PC-9 (cell line): ENCODE data around the gene SCN8A.

Source experiments
- EZH2 ChIP-seq: fragments of 200-600 bp; sonication (generic); IDR thresholded peaks from 2 replicates; pipeline ENCODE4 v1.8.0; 2017; ENCODE audit warnings: antibody characterized with exemption, low read depth
- TF ChIP-seq, protein P1 (sequence below): fragments of 200-600 bp; sonication (generic); conservative IDR thresholded peaks from 2 replicates; pipeline ENCODE4 v1.6.1; 2017; ENCODE audit warnings: mixed run types, antibody characterized with exemption, mild to moderate bottlenecking, moderate library complexity

DNA sequence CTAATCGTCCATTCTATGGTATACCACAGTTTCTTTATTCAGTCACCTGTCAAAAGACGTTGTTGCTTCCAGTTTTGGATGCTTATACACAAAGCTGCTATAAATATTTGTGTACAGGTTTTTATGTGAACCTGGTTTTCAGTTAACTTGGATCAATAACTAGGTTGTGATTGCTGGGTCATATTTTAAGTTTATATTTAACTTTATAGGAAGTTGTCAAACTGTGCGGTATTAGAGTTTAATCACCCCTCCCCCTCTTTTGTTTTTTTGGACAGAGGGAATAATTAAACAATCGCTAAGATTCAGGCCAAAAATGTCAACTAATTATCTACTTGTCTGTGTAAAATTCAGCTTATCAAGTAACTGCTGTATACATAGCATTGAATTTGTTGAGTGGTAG is 34.3 kb downstream of the SCN8A start:
- TF ChIP-seq, protein P1, sequence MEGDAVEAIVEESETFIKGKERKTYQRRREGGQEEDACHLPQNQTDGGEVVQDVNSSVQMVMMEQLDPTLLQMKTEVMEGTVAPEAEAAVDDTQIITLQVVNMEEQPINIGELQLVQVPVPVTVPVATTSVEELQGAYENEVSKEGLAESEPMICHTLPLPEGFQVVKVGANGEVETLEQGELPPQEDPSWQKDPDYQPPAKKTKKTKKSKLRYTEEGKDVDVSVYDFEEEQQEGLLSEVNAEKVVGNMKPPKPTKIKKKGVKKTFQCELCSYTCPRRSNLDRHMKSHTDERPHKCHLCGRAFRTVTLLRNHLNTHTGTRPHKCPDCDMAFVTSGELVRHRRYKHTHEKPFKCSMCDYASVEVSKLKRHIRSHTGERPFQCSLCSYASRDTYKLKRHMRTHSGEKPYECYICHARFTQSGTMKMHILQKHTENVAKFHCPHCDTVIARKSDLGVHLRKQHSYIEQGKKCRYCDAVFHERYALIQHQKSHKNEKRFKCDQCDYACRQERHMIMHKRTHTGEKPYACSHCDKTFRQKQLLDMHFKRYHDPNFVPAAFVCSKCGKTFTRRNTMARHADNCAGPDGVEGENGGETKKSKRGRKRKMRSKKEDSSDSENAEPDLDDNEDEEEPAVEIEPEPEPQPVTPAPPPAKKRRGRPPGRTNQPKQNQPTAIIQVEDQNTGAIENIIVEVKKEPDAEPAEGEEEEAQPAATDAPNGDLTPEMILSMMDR = no peak
- no peak for TF ChIP-seq EZH2
